OCI-LY1 (cell line): Measurements from ENCODE around the gene TNN.

Experiments used
- H2AFZ ChIP-seq: fragments of 200-600 bp; sonication (generic), shearing (Covaris generic); 2 replicates; pipeline ENCODE4 v1.6.0; 2014; ENCODE audit warnings: antibody characterized with exemption, mild to moderate bottlenecking, low read length
- H3F3A ChIP-seq: fragments of 200-600 bp; sonication (generic), shearing (Covaris generic); 2 replicates; pipeline ENCODE4 v1.6.0; 2014; ENCODE audit warnings: mild to moderate bottlenecking, antibody characterized with exemption, low read length, moderate library complexity; ENCODE audit not compliant: insufficient read depth
- H3K27ac ChIP-seq: fragments of 200-600 bp; sonication (generic); 2 replicates; pipeline ENCODE4 v1.5.1; 2014; ENCODE audit warnings: low read length, mixed run types, mild to moderate bottlenecking, low read depth; ENCODE audit not compliant: poor library complexity, severe bottlenecking
- H3K27me3 ChIP-seq: fragments of 200-600 bp; sonication (generic); 2 replicates; pipeline ENCODE4 v1.6.0; 2014; ENCODE audit warnings: antibody characterized with exemption, mild to moderate bottlenecking, low read length, moderate library complexity; ENCODE audit not compliant: insufficient read depth
- H3K36me3 ChIP-seq: fragments of 200-600 bp; sonication (generic); 2 replicates; pipeline ENCODE4 v1.6.1; 2014; ENCODE audit warnings: mild to moderate bottlenecking, antibody characterized with exemption, low read length, moderate library complexity, mixed read lengths; ENCODE audit not compliant: insufficient read depth
- H3K4me1 ChIP-seq: fragments of 200-600 bp; sonication (generic); 2 replicates; pipeline ENCODE4 v1.5.1; 2014; ENCODE audit warnings: mild to moderate bottlenecking, low read length, moderate library complexity; ENCODE audit not compliant: insufficient read depth, severe bottlenecking
- H3K4me2 ChIP-seq: fragments of 200-600 bp; sonication (generic), shearing (Covaris generic); 2 replicates; pipeline ENCODE4 v1.6.1; 2014; ENCODE audit warnings: low read length
- H3K4me3 ChIP-seq: fragments of 200-600 bp; sonication (generic); 2 replicates; pipeline ENCODE4 v1.5.1; 2014; ENCODE audit warnings: low read length, low read depth, mild to moderate bottlenecking, mixed read lengths; ENCODE audit not compliant: poor library complexity, severe bottlenecking
- H3K79me2 ChIP-seq: fragments of 200-600 bp; shearing (Covaris generic); 2 replicates; pipeline ENCODE4 v1.6.1; 2016; ENCODE audit warnings: mixed run types, low read length, mixed read lengths; ENCODE audit not compliant: insufficient read depth
- H3K9ac ChIP-seq: fragments of 200-600 bp; sonication (generic), shearing (Covaris generic); 2 replicates; pipeline ENCODE4 v1.6.1; 2014; ENCODE audit warnings: mild to moderate bottlenecking, low read length, mixed read lengths
- H3K9me2 ChIP-seq: fragments of 200-600 bp; sonication (generic), shearing (Covaris generic); 2 replicates; pipeline ENCODE4 v1.6.1; 2014; ENCODE audit warnings: low read depth, mild to moderate bottlenecking, low read length, mixed read lengths
- H3K9me3 ChIP-seq: fragments of 200-600 bp; shearing (Covaris generic); 2 replicates; pipeline ENCODE4 v1.6.1; 2014; ENCODE audit warnings: low read length, mixed read lengths
- H4K20me1 ChIP-seq: fragments of 200-600 bp; sonication (generic), shearing (Covaris generic); 2 replicates; pipeline ENCODE4 v1.6.0; 2016; ENCODE audit warnings: mild to moderate bottlenecking, low read length; ENCODE audit not compliant: insufficient read depth
- EZH2 ChIP-seq: fragments of 200-600 bp; sonication (generic), shearing (Covaris generic); IDR thresholded peaks from 2 replicates; pipeline ENCODE4 v1.8.0; 2017; ENCODE audit warnings: borderline replicate concordance, mixed run types, mild to moderate bottlenecking, antibody characterized with exemption, low read length, moderate library complexity, mixed read lengths
- TF ChIP-seq, protein P1 (sequence below): fragments of 200-600 bp; sonication (generic), shearing (Covaris generic); IDR thresholded peaks from 2 replicates; pipeline ENCODE4 v1.5.1; 2017; ENCODE audit warnings: mild to moderate bottlenecking, antibody characterized with exemption, low read length, moderate library complexity, mixed read lengths

The TNN gene

DNA sequence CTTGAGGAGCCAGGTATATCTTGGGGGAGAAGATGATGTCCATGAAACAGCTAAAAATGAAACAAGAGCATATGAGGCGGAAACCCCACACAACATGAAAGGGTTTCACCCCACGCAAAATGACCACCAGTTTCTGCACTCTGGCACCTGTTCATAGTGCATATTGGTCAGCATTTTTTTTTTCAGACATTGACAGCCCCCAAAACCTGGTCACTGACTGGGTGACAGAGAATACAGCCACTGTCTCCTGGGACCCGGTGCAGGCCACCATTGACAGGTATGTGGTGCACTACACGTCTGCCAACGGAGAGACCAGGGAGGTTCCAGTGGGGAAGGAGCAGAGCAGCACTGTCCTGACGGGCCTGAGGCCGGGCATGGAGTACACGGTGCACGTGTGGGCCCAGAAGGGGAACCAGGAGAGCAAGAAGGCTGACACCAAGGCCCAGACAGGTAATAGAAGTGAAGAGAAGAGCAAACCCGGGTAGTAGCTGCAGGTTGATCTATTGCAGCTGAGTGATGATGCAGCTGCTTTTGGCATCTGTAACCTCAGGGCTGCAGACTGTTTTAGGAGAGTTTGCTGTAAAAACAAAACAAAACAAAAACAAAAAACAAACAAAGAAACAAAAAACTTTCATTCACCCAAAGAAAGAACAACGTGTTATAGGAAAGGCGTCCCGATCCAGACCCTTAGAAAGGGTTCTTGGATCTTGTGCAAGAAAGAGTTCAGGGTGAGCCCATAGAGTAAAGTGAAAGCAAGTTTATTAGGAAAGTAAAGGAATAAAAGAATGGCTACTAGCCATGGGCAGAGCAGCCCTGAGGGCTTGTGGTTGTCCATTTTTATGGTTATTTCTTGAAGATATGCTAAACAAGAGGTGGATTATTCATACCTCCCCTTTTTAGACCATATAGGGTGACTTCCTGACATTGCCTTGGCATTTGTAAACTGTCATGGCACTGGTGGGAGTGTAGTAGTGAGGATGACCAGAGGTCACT is 51.0 kb downstream of the TNN start:
- no peaks in the 10 kb centered on the region for H3K36me3 ChIP-seq
- no peak overlapping the region for H3K4me3 ChIP-seq
- H3K27ac ChIP-seq, result no peak overlapping the region
- no peaks in the 10 kb centered on the region for H3K9me2 ChIP-seq
- H3K4me2 ChIP-seq, result no peak overlapping the region
- no peaks in the 10 kb centered on the region for H3K9me3 ChIP-seq
- no peaks in the 10 kb centered on the region for H3K79me2 ChIP-seq
- no peaks in the 10 kb centered on the region for H4K20me1 ChIP-seq
- no peaks in the 10 kb centered on the region for H3K27me3 ChIP-seq
- no peaks in the 10 kb centered on the region for H3K4me1 ChIP-seq
- H3F3A ChIP-seq, result no peaks in the 10 kb centered on the region
- TF ChIP-seq, protein P1, sequence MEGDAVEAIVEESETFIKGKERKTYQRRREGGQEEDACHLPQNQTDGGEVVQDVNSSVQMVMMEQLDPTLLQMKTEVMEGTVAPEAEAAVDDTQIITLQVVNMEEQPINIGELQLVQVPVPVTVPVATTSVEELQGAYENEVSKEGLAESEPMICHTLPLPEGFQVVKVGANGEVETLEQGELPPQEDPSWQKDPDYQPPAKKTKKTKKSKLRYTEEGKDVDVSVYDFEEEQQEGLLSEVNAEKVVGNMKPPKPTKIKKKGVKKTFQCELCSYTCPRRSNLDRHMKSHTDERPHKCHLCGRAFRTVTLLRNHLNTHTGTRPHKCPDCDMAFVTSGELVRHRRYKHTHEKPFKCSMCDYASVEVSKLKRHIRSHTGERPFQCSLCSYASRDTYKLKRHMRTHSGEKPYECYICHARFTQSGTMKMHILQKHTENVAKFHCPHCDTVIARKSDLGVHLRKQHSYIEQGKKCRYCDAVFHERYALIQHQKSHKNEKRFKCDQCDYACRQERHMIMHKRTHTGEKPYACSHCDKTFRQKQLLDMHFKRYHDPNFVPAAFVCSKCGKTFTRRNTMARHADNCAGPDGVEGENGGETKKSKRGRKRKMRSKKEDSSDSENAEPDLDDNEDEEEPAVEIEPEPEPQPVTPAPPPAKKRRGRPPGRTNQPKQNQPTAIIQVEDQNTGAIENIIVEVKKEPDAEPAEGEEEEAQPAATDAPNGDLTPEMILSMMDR, result no peak
- no peak for TF ChIP-seq EZH2
- H2AFZ ChIP-seq, result no peak overlapping the region
- H3K9ac ChIP-seq, result no peak overlapping the region

DNA sequence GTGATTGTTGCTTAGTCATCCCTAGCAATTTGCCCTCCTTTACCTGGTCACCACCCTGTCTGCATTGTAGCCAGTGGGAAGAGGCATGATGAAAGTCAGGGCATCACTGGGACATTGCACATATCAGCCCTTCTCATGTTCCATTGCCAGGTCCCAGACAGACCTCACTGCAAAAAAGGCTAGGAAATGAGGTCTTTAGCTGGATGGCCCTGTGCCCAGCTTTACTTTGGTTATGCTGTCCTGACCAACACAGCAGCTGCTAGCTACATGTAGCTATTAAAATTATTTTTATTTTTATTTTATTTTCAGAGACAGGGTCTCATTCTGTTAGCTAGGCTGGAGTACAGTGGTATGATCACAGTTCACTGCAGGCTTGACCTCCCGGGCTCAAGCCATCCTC is 52.9 kb downstream of the TNN start:
- H3F3A ChIP-seq, result no peaks in the 10 kb centered on the region
- H2AFZ ChIP-seq, result no peak overlapping the region
- no peaks in the 10 kb centered on the region for H3K9me2 ChIP-seq
- no peaks in the 10 kb centered on the region for H3K79me2 ChIP-seq
- no peaks in the 10 kb centered on the region for H3K27me3 ChIP-seq
- no peak for TF ChIP-seq EZH2
- TF ChIP-seq, protein P1, result no peak
- no peaks in the 10 kb centered on the region for H3K36me3 ChIP-seq
- H4K20me1 ChIP-seq, result no peaks in the 10 kb centered on the region
- no peak overlapping the region for H3K9ac ChIP-seq
- H3K4me1 ChIP-seq, result no peaks in the 10 kb centered on the region
- H3K27ac ChIP-seq, result no peak overlapping the region
- H3K9me3 ChIP-seq, result no peaks in the 10 kb centered on the region
- no peak overlapping the region for H3K4me2 ChIP-seq
- no peak overlapping the region for H3K4me3 ChIP-seq

DNA sequence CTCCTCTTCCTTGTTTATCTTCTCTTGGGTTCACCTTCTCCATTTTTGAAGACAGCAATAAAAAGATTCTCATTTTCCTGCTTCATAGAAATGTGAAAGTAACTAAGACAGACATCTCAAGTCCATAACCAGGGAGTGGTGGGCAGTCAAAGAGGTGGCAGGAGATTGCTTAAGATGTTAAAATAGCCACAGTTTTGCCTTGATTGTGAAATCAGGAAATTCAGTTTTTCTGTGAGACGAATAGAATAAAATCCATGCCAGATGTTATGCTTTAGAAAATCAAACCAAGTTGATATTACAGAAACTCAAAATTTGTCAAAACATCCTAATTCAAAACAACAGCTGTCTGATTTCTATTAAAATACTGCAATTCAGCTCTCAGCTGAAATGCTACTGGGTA is 57.2 kb downstream of the TNN start:
- H3F3A ChIP-seq, result no peaks in the 10 kb centered on the region
- no peaks in the 10 kb centered on the region for H3K4me1 ChIP-seq
- H3K27me3 ChIP-seq, result no peaks in the 10 kb centered on the region
- H4K20me1 ChIP-seq, result no peaks in the 10 kb centered on the region
- H2AFZ ChIP-seq, result no peak overlapping the region
- H3K9me2 ChIP-seq, result no peaks in the 10 kb centered on the region
- H3K9me3 ChIP-seq, result no peaks in the 10 kb centered on the region
- H3K9ac ChIP-seq, result no peak overlapping the region
- no peak overlapping the region for H3K4me3 ChIP-seq
- TF ChIP-seq, protein P1, result no peak
- no peak for TF ChIP-seq EZH2
- H3K27ac ChIP-seq, result no peak overlapping the region
- H3K36me3 ChIP-seq, result no peaks in the 10 kb centered on the region
- H3K4me2 ChIP-seq, result no peak overlapping the region
- no peaks in the 10 kb centered on the region for H3K79me2 ChIP-seq
